Mesothelial cell of epicardium (in vitro differentiated cells): Measurements from ENCODE around the gene MMP21. TPM values are rescaled to one million over a fixed set of nuclear protein-coding genes. Genes with fewer than 3 reads are reported as not detected.
A peak's percentile ranks its signal among the peaks of the same experiment; 100 is the strongest.

Experiments
- DNase-seq, 2 experiments: peaks; one replicate each; pipeline ENCODE4 v3.0.0; 2021; ENCODE audit warnings: low spot score in 2 of 2; ENCODE audit not compliant: unreplicated experiment in 2 of 2
- H3K27ac Mint-ChIP-seq: 2 replicates; pipeline ENCODE4 v1.8.0; 2021; ENCODE audit warnings: mixed read lengths
- H3K27me3 Mint-ChIP-seq: 2 replicates; pipeline ENCODE4 v1.8.0; 2021; ENCODE audit warnings: low read depth, mixed read lengths
- H3K36me3 Mint-ChIP-seq: 2 replicates; pipeline ENCODE4 v1.8.0; 2021; ENCODE audit warnings: mixed read lengths
- H3K4me1 Mint-ChIP-seq: 2 replicates; pipeline ENCODE4 v1.8.0; 2021; ENCODE audit warnings: mixed read lengths
- H3K4me3 Mint-ChIP-seq: 2 replicates; pipeline ENCODE4 v1.8.0; 2021; ENCODE audit warnings: mild to moderate bottlenecking, moderate library complexity, mixed read lengths
- H3K9me3 Mint-ChIP-seq: 2 replicates; pipeline ENCODE4 v1.8.0; 2021; ENCODE audit warnings: mixed read lengths
- CTCF ChIP-seq: fragments of 200-600 bp; sonication (generic); IDR thresholded peaks from one replicate; pipeline ENCODE4 v1.5.0; 2021; ENCODE audit warnings: antibody characterized with exemption; ENCODE audit not compliant: unreplicated experiment
- microRNA-seq: library from miRNA; unstranded; fragments of <30 nt; microRNA quantifications from one replicate; pipeline ENCODE4 v1.2.0, GENCODE V29; 2021; ENCODE audit warnings: inconsistent platforms, mixed read lengths
- total RNA-seq: library from RNA; stranded (reverse); gene quantifications from 3 replicates; pipeline ENCODE4 v1.2.1, GENCODE V29; 2021

Gene MMP21
- total RNA-seq, 1 donor from 2014 or later, result 0.18 TPM

- Mint-ChIP-seq H3K27me3 (no peaks in the 10 kb centered on the region), H3K27ac (peak within 1 kb of the TSS; percentile 99), H3K4me3 (peak within 1 kb of the TSS; percentile 98), H3K9me3 (peaks cover 4% of the 10 kb centered on the region), H3K4me1 (peaks cover 20% of the 10 kb centered on the region), H3K36me3 (peaks cover 11% of the 10 kb centered on the region)
- TF ChIP-seq CTCF, result no peak
- DNase-seq, result peak; percentile 99
These were observed 56.2 kb downstream of the MMP21 start, which contains the start of gene EDRF1 for GRCh38 chr10:125719173-125720001. TSS of gene EDRF1 (plus strand) at chr10:125719709. CDS start at chr10:125719808, 99 bp downstream.

Small RNAs within 50 kb of the gene (microRNA-seq; reads per million reads assigned to microRNA genes)
- not detected for gene MIR4484

Other genes starting within 250 kb of the MMP21 start
- not detected in 3 replicates for gene TEX36, start 92.7 kb downstream of the MMP21 start, total RNA-seq
- 45.9 to 49.7 TPM (median 48.0 TPM) in 3 replicates for gene EDRF1, start 56.1 kb downstream of the MMP21 start, total RNA-seq
- 63.2 to 65.7 TPM (median 64.0 TPM) in 3 replicates for gene UROS, start 47.4 kb upstream of the MMP21 start, total RNA-seq
- gene BCCIP, start 47.7 kb upstream of the MMP21 start, total RNA-seq, result 54.1 to 59.8 TPM (median 58.0 TPM) in 3 replicates
- 30.0 to 33.0 TPM (median 31.0 TPM) in 3 replicates for gene DHX32, start 105.5 kb upstream of the MMP21 start, total RNA-seq
- 10.1 to 11.0 TPM (median 10.2 TPM) in 3 replicates for gene FANK1, start 120.7 kb upstream of the MMP21 start, total RNA-seq